H9 (cell line): ENCODE measurements around the gene MYH7. TPM values are rescaled to one million over a fixed set of nuclear protein-coding genes. Genes with fewer than 3 reads are reported as not detected.
"Not testable (repeated sequence)": the region's sequence is repeated elsewhere in the genome, so short reads cannot be mapped to it uniquely, and the experiment has no call there.

ENCODE experiments used
- DNase-seq: peaks from one replicate; pipeline ENCODE4 v3.0.0-alpha.2; 2017
- H2AFZ ChIP-seq: one replicate; pipeline ENCODE4 v1.6.1; 2013; ENCODE audit warnings: mild to moderate bottlenecking, low read length, control low read depth, moderate library complexity
- H2AK5ac ChIP-seq: 2 replicates; pipeline ENCODE4 v1.6.1; 2013; ENCODE audit warnings: low read length, control low read depth, mixed read lengths; ENCODE audit not compliant: insufficient read length
- H2BK120ac ChIP-seq: one replicate; pipeline ENCODE4 v1.6.1; 2013; ENCODE audit warnings: low read depth, mild to moderate bottlenecking, low read length, control low read depth, inconsistent platforms; ENCODE audit not compliant: poor library complexity, severe bottlenecking
- H2BK12ac ChIP-seq: 2 replicates; pipeline ENCODE4 v1.6.1; 2013; ENCODE audit warnings: low read length, control low read depth, mixed read lengths, low read depth; ENCODE audit not compliant: insufficient read length
- H2BK15ac ChIP-seq: 2 replicates; pipeline ENCODE4 v1.6.1; 2013; ENCODE audit warnings: low read depth, low read length, control low read depth
- H2BK20ac ChIP-seq: one replicate; pipeline ENCODE4 v1.6.1; 2013; ENCODE audit warnings: low read depth, mild to moderate bottlenecking, low read length, control low read depth, inconsistent platforms; ENCODE audit not compliant: poor library complexity, severe bottlenecking
- H2BK5ac ChIP-seq: 2 replicates; pipeline ENCODE4 v1.6.1; 2013; ENCODE audit warnings: low read length, control low read depth, mixed read lengths; ENCODE audit not compliant: insufficient read length
- H3K14ac ChIP-seq: 2 replicates; pipeline ENCODE4 v1.6.1; 2013; ENCODE audit warnings: low read length, control low read depth; ENCODE audit not compliant: insufficient read depth
- H3K18ac ChIP-seq: 2 replicates; pipeline ENCODE4 v1.6.1; 2013; ENCODE audit warnings: low read depth, mild to moderate bottlenecking, mixed read lengths, low read length, control low read depth; ENCODE audit not compliant: insufficient read length
- H3K23ac ChIP-seq: 2 replicates; pipeline ENCODE4 v1.6.1; 2013; ENCODE audit warnings: low read length, control low read depth, mixed read lengths, low read depth; ENCODE audit not compliant: insufficient read length
- H3K23me2 ChIP-seq: 2 replicates; pipeline ENCODE4 v1.6.1; 2013; ENCODE audit warnings: low read depth, mild to moderate bottlenecking, mixed read lengths, low read length, control low read depth; ENCODE audit not compliant: insufficient read length, poor library complexity, severe bottlenecking
- H3K27ac ChIP-seq: 2 replicates; pipeline ENCODE4 v1.5.1; 2013; ENCODE audit warnings: low read length, control low read depth, mixed read lengths, low read depth; ENCODE audit not compliant: insufficient read length
- H3K27me3 ChIP-seq: 2 replicates; pipeline ENCODE4 v1.6.1; 2013; ENCODE audit warnings: low read length, control low read depth, inconsistent platforms; ENCODE audit not compliant: insufficient read depth
- H3K4ac ChIP-seq: 2 replicates; pipeline ENCODE4 v1.6.1; 2013; ENCODE audit warnings: low read depth, mild to moderate bottlenecking, control low read depth, inconsistent platforms, low read length, moderate library complexity
- H3K4me1 ChIP-seq: 2 replicates; pipeline ENCODE4 v1.6.1; 2013; ENCODE audit warnings: low read length, control low read depth, inconsistent platforms; ENCODE audit not compliant: insufficient read depth
- H3K4me2 ChIP-seq: 2 replicates; pipeline ENCODE4 v1.6.1; 2013; ENCODE audit warnings: low read length, control low read depth, mixed read lengths; ENCODE audit not compliant: insufficient read length, insufficient read depth
- H3K56ac ChIP-seq: 2 replicates; pipeline ENCODE4 v1.6.1; 2013; ENCODE audit warnings: low read depth, mild to moderate bottlenecking, mixed read lengths, low read length, control low read depth; ENCODE audit not compliant: insufficient read length
- H3K79me1 ChIP-seq: 2 replicates; pipeline ENCODE4 v1.6.1; 2013; ENCODE audit warnings: low read depth, mild to moderate bottlenecking, moderate library complexity, low read length, control low read depth, inconsistent platforms; ENCODE audit not compliant: insufficient read depth, poor library complexity, severe bottlenecking
- H3K79me2 ChIP-seq: 2 replicates; pipeline ENCODE4 v1.6.1; 2013; ENCODE audit warnings: low read length, control low read depth, inconsistent platforms; ENCODE audit not compliant: insufficient read depth
- H3K9ac ChIP-seq: 2 replicates; pipeline ENCODE4 v1.6.1; 2013; ENCODE audit warnings: low read length, control low read depth, mixed read lengths; ENCODE audit not compliant: insufficient read length; ENCODE audit errors: extremely low read depth
- H3K9me3 ChIP-seq: one replicate; pipeline ENCODE4 v1.6.1; 2013; ENCODE audit warnings: low read depth, low read length, inconsistent platforms; ENCODE audit not compliant: control insufficient read depth
- H3T11ph ChIP-seq: one replicate; pipeline ENCODE4 v1.6.1; 2013; ENCODE audit warnings: mild to moderate bottlenecking, low read length, control low read depth, inconsistent platforms
- H4K20me1 ChIP-seq: one replicate; pipeline ENCODE4 v1.6.1; 2013; ENCODE audit not compliant: control insufficient read depth, insufficient read length, insufficient read depth
- H4K5ac ChIP-seq: 2 replicates; pipeline ENCODE4 v1.6.1; 2013; ENCODE audit warnings: low read depth, mild to moderate bottlenecking, mixed read lengths, low read length, control low read depth; ENCODE audit not compliant: insufficient read length
- H4K8ac ChIP-seq: replicated peaks from 2 replicates; pipeline ENCODE4 v1.6.1; 2013; ENCODE audit warnings: low read length, control low read depth, mixed read lengths, low read depth; ENCODE audit not compliant: insufficient read length
- H4K91ac ChIP-seq: 2 replicates; pipeline ENCODE4 v1.6.1; 2013; ENCODE audit warnings: low read depth, mild to moderate bottlenecking, moderate library complexity, mixed read lengths, low read length, control low read depth; ENCODE audit not compliant: insufficient read length
- H3K27ac Mint-ChIP-seq, 3 experiments: 2 replicates in 2 of 3; 3 replicates in 1 of 3; pipeline ENCODE4 v1.8.0; 2020 to 2021; ENCODE audit warnings: mixed read lengths in 3 of 3, mild to moderate bottlenecking in 1 of 3, moderate library complexity in 1 of 3
- H3K27me3 Mint-ChIP-seq: 2 replicates; pipeline ENCODE4 v1.8.0; 2021; ENCODE audit warnings: low read depth, mild to moderate bottlenecking, moderate library complexity, mixed read lengths
- H3K36me3 Mint-ChIP-seq, 3 experiments: 2 replicates in 2 of 3; 3 replicates in 1 of 3; pipeline ENCODE4 v1.8.0; 2020 to 2021; ENCODE audit warnings: low read depth in 3 of 3, mixed read lengths in 3 of 3; ENCODE audit not compliant: insufficient read depth in 1 of 3
- H3K4me1 Mint-ChIP-seq, 2 experiments: 2 replicates each; pipeline ENCODE4 v1.8.0; 2020; ENCODE audit warnings: mixed read lengths in 2 of 2
- H3K4me3 Mint-ChIP-seq, 2 experiments: 2 replicates in 1 of 2; 3 replicates in 1 of 2; pipeline ENCODE4 v1.8.0; 2020 to 2021; ENCODE audit warnings: mild to moderate bottlenecking in 2 of 2, mixed read lengths in 2 of 2, moderate library complexity in 1 of 2
- H3K9me3 Mint-ChIP-seq, 2 experiments: 2 replicates in 1 of 2; 3 replicates in 1 of 2; pipeline ENCODE4 v1.8.0; 2020; ENCODE audit warnings: mild to moderate bottlenecking in 2 of 2, mixed read lengths in 2 of 2, moderate library complexity in 1 of 2
- WGBS: extraction: QIAGEN DNeasy Blood & Tissue Kit; methylation state at CpG from one replicate; pipeline ENCODE4 v1.1.7; 2013; ENCODE audit warnings: missing lambda C conversion rate, low lambda C conversion rate, mixed read lengths; ENCODE audit not compliant: insufficient read length; ENCODE audit errors: extremely low coverage; 5-methylcytosine and 5-hydroxymethylcytosine counted together
- total RNA-seq: library from RNA; stranded (reverse); gene quantifications from 2 replicates; pipeline ENCODE4 v1.2.1, GENCODE V29; 2021
- TF ChIP-seq, protein P1 (sequence below): fragments of 200-600 bp; sonication (generic); conservative IDR thresholded peaks from 3 replicates; pipeline ENCODE4 v1.8.0; 2021; ENCODE audit warnings: antibody characterized with exemption, mild to moderate bottlenecking

The MYH7 gene
- total RNA-seq, 1 experiment from 2014 or later: not detected

DNA sequence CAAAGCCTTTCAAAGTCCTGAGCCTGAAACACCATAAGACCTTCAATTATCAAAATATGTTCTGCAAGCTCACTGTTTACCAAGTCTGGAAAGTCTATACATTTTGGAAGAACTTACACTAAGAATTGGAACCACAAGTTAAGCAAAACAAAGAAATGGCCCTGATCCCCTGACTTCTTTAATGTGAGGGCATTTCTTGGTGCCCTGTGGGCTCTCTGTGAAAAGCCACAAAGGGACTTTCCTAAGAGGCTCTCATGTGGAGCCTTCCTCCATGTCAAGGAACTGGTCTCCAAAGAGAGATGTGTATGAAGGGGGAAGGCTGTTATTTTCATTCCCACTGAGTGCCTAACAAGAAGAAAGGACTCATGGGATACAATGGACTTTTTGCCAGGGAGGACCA, 13.9 kb downstream of the MYH7 start:
- H3K36me3 Mint-ChIP-seq: no peaks in the 10 kb centered on the region
- no peaks in the 10 kb centered on the region for H4K20me1 ChIP-seq
- no peak overlapping the region for H4K5ac ChIP-seq
- no peak overlapping the region for H2BK5ac ChIP-seq
- no peak overlapping the region for H3K23ac ChIP-seq
- peaks cover 43% of the 10 kb centered on the region for H3K27me3 Mint-ChIP-seq
- H2AK5ac ChIP-seq: no peak overlapping the region
- H3K27me3 ChIP-seq: no peaks in the 10 kb centered on the region
- H3K9ac ChIP-seq: no peak overlapping the region
- H2BK12ac ChIP-seq: no peak overlapping the region
- no peaks in the 10 kb centered on the region for H3K79me2 ChIP-seq
- no peak overlapping the region for H3K56ac ChIP-seq
- H3K4me1 ChIP-seq: no peaks in the 10 kb centered on the region
- no peak for DNase-seq
- peaks cover 0 to 3% of the 10 kb centered on the region in 2 experiments; a peak in 2 of 5 replicates for H3K9me3 Mint-ChIP-seq
- H3K4me2 ChIP-seq: no peak overlapping the region
- no peak overlapping the region for H2BK20ac ChIP-seq
- H3K27ac ChIP-seq: no peak overlapping the region
- H3K9me3 ChIP-seq: no peaks in the 10 kb centered on the region
- no peak overlapping the region for H3K18ac ChIP-seq
- H3K14ac ChIP-seq: no peak overlapping the region
- peaks cover 9% of the 10 kb centered on the region in 2 experiments; a peak in 3 of 4 replicates for H3K4me1 Mint-ChIP-seq
- H3K23me2 ChIP-seq: no peaks in the 10 kb centered on the region
- H3T11ph ChIP-seq: no peak overlapping the region
- TF ChIP-seq, protein P1, sequence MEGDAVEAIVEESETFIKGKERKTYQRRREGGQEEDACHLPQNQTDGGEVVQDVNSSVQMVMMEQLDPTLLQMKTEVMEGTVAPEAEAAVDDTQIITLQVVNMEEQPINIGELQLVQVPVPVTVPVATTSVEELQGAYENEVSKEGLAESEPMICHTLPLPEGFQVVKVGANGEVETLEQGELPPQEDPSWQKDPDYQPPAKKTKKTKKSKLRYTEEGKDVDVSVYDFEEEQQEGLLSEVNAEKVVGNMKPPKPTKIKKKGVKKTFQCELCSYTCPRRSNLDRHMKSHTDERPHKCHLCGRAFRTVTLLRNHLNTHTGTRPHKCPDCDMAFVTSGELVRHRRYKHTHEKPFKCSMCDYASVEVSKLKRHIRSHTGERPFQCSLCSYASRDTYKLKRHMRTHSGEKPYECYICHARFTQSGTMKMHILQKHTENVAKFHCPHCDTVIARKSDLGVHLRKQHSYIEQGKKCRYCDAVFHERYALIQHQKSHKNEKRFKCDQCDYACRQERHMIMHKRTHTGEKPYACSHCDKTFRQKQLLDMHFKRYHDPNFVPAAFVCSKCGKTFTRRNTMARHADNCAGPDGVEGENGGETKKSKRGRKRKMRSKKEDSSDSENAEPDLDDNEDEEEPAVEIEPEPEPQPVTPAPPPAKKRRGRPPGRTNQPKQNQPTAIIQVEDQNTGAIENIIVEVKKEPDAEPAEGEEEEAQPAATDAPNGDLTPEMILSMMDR: no peak
- H3K4ac ChIP-seq: no peak overlapping the region
- no peak overlapping the region for H2AFZ ChIP-seq
- no peak overlapping the region for H2BK15ac ChIP-seq
- no peak overlapping the region for H4K91ac ChIP-seq
- no peak overlapping the region for H3K4me3 Mint-ChIP-seq
- no peak overlapping the region for H4K8ac ChIP-seq
- no peak overlapping the region for H2BK120ac ChIP-seq
- H3K27ac Mint-ChIP-seq: no peak overlapping the region
- H3K79me1 ChIP-seq: no peaks in the 10 kb centered on the region

DNA sequence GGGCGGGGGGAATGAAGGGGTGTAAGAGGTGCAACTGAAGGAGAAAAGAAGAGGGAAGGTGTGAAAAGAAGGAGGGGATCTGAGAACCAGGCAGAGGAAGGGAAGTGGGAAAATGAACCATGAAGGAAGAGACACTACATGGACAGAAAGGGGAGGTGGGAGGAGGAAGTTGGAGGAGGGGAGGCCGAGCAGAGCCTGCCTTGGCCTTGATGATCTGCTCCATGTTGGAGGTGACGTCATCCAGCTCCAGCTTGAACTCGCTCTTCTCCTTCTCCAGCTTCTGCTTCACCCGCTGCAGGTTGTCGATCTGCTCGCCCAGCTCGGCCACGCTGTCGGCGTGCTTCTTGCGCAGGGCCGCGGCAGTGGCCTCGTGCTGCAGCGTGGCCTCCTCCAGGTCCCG, 15.8 kb downstream of the MYH7 start:
- not testable (repeated sequence) for H3K79me2 ChIP-seq, H3K23me2 ChIP-seq, H3K56ac ChIP-seq, H4K20me1 ChIP-seq, H2BK120ac ChIP-seq, H2BK5ac ChIP-seq, H3K23ac ChIP-seq, H3K4me2 ChIP-seq, H3K4ac ChIP-seq, H2AFZ ChIP-seq, H4K8ac ChIP-seq, H2BK15ac ChIP-seq, H3K4me3 Mint-ChIP-seq, H3K27ac ChIP-seq, H3K18ac ChIP-seq, H3K9me3 Mint-ChIP-seq, H3K4me1 ChIP-seq, H3K14ac ChIP-seq, H3K27me3 ChIP-seq, H2AK5ac ChIP-seq, H3K9ac ChIP-seq, H3K36me3 Mint-ChIP-seq, H3T11ph ChIP-seq, H3K27ac Mint-ChIP-seq, H2BK20ac ChIP-seq, H3K9me3 ChIP-seq, H4K5ac ChIP-seq, H3K79me1 ChIP-seq, DNase-seq, H4K91ac ChIP-seq, H2BK12ac ChIP-seq, H3K4me1 Mint-ChIP-seq
- peaks cover 43% of the 10 kb centered on the region for H3K27me3 Mint-ChIP-seq
- 100% methylated on average over 1 of the region's 17 CpGs for WGBS
